GM21717 (cell line): ENCODE measurements around the gene CD200R1L.

Experiments
- ATAC-seq: cut with Tn5 transposase; IDR thresholded peaks from one replicate; pipeline ENCODE4 v1.9.1; 2021; ENCODE audit warnings: mild to moderate bottlenecking, moderate library complexity; ENCODE audit not compliant: unreplicated experiment

The CD200R1L gene

GRCh38 chr3:112822064-112823055 is 24.3 kb downstream of the CD200R1L start:
- ATAC-seq = no peak

- no peak for ATAC-seq
Measured at GRCh38 chr3:112818289-112818688, 28.4 kb downstream of the CD200R1L start.

- no peak for ATAC-seq
Measured at GRCh38 chr3:112817797-112818196, 28.9 kb downstream of the CD200R1L start.

- no peak for ATAC-seq
Measured at GRCh38 chr3:112817271-112817670, 29.4 kb downstream of the CD200R1L start.

- no peak for ATAC-seq
Measured at GRCh38 chr3:112815981-112816380, 30.7 kb downstream of the CD200R1L start.

- ATAC-seq = no peak
Measured at GRCh38 chr3:112814266-112814665, 32.4 kb downstream of the CD200R1L start.

GRCh38 chr3:112813723-112814171 is 32.9 kb downstream of the CD200R1L start:
- peak; percentile 82 for ATAC-seq

GRCh38 chr3:112813016-112813415 is 33.6 kb downstream of the CD200R1L start:
- no peak for ATAC-seq

- ATAC-seq = no peak
Measured at GRCh38 chr3:112811917-112812660, 34.6 kb downstream of the CD200R1L start.

GRCh38 chr3:112811131-112811884 is 35.4 kb downstream of the CD200R1L start:
- no peak for ATAC-seq

- no peak for ATAC-seq
Measured at GRCh38 chr3:112810561-112810960, 36.1 kb downstream of the CD200R1L start.

GRCh38 chr3:112808136-112808535 is 38.5 kb downstream of the CD200R1L start:
- ATAC-seq = no peak

GRCh38 chr3:112807685-112808084 is 39.0 kb downstream of the CD200R1L start:
- ATAC-seq = no peak

GRCh38 chr3:112806903-112807302 is 39.8 kb downstream of the CD200R1L start:
- ATAC-seq = no peak

GRCh38 chr3:112805126-112805525 is 41.5 kb downstream of the CD200R1L start:
- no peak for ATAC-seq

GRCh38 chr3:112804021-112804420 is 42.6 kb downstream of the CD200R1L start:
- ATAC-seq = no peak

- no peak for ATAC-seq
Measured at GRCh38 chr3:112803467-112803866, 43.2 kb downstream of the CD200R1L start.

GRCh38 chr3:112802338-112802737 is 44.3 kb downstream of the CD200R1L start:
- ATAC-seq = no peak

GRCh38 chr3:112799946-112800345 is 46.7 kb downstream of the CD200R1L start:
- no peak for ATAC-seq

GRCh38 chr3:112794622-112795172 is 52.0 kb downstream of the CD200R1L start:
- no peak for ATAC-seq
